Adrenal gland (tissue), 12 donors: ENCODE data around the gene CACNA1D. TPM values are rescaled to one million over a fixed set of nuclear protein-coding genes. Genes with fewer than 3 reads are reported as not detected.

ENCODE experiments used
- DNase-seq, 7 donors: peaks; one replicate each; pipeline ENCODE4 v3.0.0-alpha.2; 2019 to 2020
- H3K27ac ChIP-seq, 5 donors: fragments of 200-600 bp; sonication (generic) in 4 of 5; 1 replicate in 3 of 5; 2 replicates in 2 of 5; pipeline versions ENCODE4 v1.5.1 to v1.8.0; 2016 to 2020; ENCODE audit warnings: mild to moderate bottlenecking in 1 of 5
- H3K27me3 ChIP-seq: fragments of 200-600 bp; 2 replicates; pipeline ENCODE4 v1.8.0; 2021
- H3K36me3 ChIP-seq, 2 donors: fragments of 200-600 bp; replicated peaks in 1 of 2; 1 replicate in 1 of 2; 2 replicates in 1 of 2; pipeline versions ENCODE4 v1.5.1 to v1.8.0; 2018 to 2022
- H3K4me1 ChIP-seq, 2 donors: fragments of 200-600 bp; replicated peaks in 1 of 2; 1 replicate in 1 of 2; 2 replicates in 1 of 2; pipeline versions ENCODE4 v1.5.1 to v1.8.0; 2018 to 2021
- H3K4me3 ChIP-seq, 4 donors: fragments of 200-600 bp; sonication (generic) in 3 of 4; one replicate each; pipeline ENCODE4 v1.5.1; 2016 to 2018
- H3K9me3 ChIP-seq, 3 donors: fragments of 200-600 bp; sonication (generic) in 1 of 3; replicated peaks in 1 of 3; 1 replicate in 2 of 3; 2 replicates in 1 of 3; pipeline versions ENCODE4 v1.5.1 to v1.8.0; 2016 to 2021
- POLR2A ChIP-seq, 2 donors: fragments of 450-650 bp; IDR thresholded peaks; one replicate each; pipeline ENCODE4 v1.6.1; 2017; ENCODE audit warnings: antibody characterized with exemption in 2 of 2, mild to moderate bottlenecking in 2 of 2, moderate library complexity in 1 of 2
- WGBS, 4 donors: extraction: QIAGEN DNeasy Blood & Tissue Kit in 2 of 4; methylation state at CpG; one replicate each; pipeline versions ENCODE4 v1.1.5 to v1.1.7; 2013 to 2017; 5-methylcytosine and 5-hydroxymethylcytosine counted together
- intact Hi-C, 2 donors: fragments of 100-400 bp; cut with DNase I; formaldehyde crosslinking; loops; one replicate each; pipeline versions ENCODE4 v1.14.1 to v1.15.0; 2022 to 2023
- polyA plus RNA-seq, 3 donors: library from polyadenylated mRNA; stranded (reverse); fragments of 200-250 nt in 2 of 3; fragments of 350-450 nt in 1 of 3; fragmentation: Illumina TruSeq in 1 of 3; extraction: RNeasy Lipid Tissue Mini Kit (QIAGEN cat#74804) in 1 of 3; gene quantifications; one replicate each; pipeline ENCODE4 v1.2.3, GENCODE V29; 2013 to 2014
- total RNA-seq, 9 donors: library from RNA; depleted of rRNA in 4 of 9; stranded (reverse); fragments of >200 nt in 4 of 9; fragments of 120-200 nt in 1 of 9; fragmentation: NEBNext Ultra II Directional in 1 of 9; extraction: Animal tissue kit (Norgen Biotek cat#: 25700) in 1 of 9; gene quantifications; one replicate each; pipeline versions ENCODE4 v1.1.0 to v1.2.4, GENCODE V29; 2013 to 2023
- TF ChIP-seq, protein P1 (sequence below), 6 experiments: fragments of 450-650 bp in 4 of 6; fragments of 200-600 bp in 2 of 6; sonication (generic) in 1 of 6; IDR thresholded peaks; 1 replicate in 5 of 6; 2 replicates in 1 of 6; pipeline versions ENCODE4 v1.5.1 to v1.8.0; 2016 to 2021; ENCODE audit warnings: antibody characterized with exemption in 6 of 6, mild to moderate bottlenecking in 2 of 6, moderate library complexity in 1 of 6
- donor health status: healthy with polysubstance abuse.
- donor health status: Bipolar disorder and iron deficiency.
- donor health status: DM: yes; HTN: yes; CAD: no.
- donor health status: DM: no; HTN: no; CAD: no.
- donor health status: DM: no; HTN: no; CAD: no.
- donor health status: DM: yes; HTN: yes; CAD: no.

Gene CACNA1D
- total and polyA plus RNA-seq, 12 donors, result 25.8 to 111 (median 63.0) TPM

DNA sequence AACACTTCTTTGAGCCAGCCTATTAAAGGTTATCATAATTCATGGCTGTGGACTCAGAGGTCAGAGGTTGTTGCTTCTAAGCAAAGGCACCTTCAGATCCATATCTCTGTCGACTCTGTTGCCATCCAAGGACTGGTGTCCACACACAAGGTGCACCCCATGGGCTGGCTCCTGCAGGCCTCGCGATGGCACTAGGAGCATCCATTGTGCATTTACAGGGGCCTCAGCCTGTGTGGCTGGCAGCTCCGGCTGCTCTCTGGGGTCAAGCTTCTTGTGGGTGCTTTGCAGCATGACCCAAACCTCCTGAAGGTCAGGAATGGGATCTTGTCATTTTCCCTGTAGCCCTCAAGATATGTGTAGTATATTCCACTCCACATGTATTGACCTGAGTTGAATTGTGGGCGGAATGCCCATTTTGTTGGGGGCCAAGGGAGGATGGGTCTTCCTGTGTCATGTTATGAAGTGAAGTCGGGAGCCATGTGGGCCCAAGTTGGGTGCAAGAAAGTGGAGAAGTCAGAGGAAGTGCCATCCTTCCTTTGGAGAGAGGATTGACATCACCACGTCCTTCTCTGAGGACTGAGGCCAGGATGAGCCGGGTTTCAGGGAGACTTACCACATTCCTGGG, 308.0 kb downstream of the CACNA1D start:
- 84 to 91% (median 88%) methylated on average over 4 to 8 of the region's 8 CpGs for WGBS, 4 donors
- H3K9me3 ChIP-seq, result no peaks in the 10 kb centered on the region
- H3K27me3 ChIP-seq, result no peaks in the 10 kb centered on the region
- no peak for TF ChIP-seq POLR2A (IDR thresholded peaks at IDR 0.05)
- TF ChIP-seq, protein P1, sequence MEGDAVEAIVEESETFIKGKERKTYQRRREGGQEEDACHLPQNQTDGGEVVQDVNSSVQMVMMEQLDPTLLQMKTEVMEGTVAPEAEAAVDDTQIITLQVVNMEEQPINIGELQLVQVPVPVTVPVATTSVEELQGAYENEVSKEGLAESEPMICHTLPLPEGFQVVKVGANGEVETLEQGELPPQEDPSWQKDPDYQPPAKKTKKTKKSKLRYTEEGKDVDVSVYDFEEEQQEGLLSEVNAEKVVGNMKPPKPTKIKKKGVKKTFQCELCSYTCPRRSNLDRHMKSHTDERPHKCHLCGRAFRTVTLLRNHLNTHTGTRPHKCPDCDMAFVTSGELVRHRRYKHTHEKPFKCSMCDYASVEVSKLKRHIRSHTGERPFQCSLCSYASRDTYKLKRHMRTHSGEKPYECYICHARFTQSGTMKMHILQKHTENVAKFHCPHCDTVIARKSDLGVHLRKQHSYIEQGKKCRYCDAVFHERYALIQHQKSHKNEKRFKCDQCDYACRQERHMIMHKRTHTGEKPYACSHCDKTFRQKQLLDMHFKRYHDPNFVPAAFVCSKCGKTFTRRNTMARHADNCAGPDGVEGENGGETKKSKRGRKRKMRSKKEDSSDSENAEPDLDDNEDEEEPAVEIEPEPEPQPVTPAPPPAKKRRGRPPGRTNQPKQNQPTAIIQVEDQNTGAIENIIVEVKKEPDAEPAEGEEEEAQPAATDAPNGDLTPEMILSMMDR (IDR thresholded peaks at IDR 0.05), result no peak
- no peak overlapping the region for H3K4me3 ChIP-seq
- H3K36me3 ChIP-seq, result peaks cover 0 to 9% of the 10 kb centered on the region in 2 donors
- H3K27ac ChIP-seq, result no peak overlapping the region
- H3K4me1 ChIP-seq, result peaks cover 10% of the 10 kb centered on the region in 2 donors
- peak in 1 of 7 donors; percentile 43 for DNase-seq
- intact Hi-C loops, result no loop called here

DNA sequence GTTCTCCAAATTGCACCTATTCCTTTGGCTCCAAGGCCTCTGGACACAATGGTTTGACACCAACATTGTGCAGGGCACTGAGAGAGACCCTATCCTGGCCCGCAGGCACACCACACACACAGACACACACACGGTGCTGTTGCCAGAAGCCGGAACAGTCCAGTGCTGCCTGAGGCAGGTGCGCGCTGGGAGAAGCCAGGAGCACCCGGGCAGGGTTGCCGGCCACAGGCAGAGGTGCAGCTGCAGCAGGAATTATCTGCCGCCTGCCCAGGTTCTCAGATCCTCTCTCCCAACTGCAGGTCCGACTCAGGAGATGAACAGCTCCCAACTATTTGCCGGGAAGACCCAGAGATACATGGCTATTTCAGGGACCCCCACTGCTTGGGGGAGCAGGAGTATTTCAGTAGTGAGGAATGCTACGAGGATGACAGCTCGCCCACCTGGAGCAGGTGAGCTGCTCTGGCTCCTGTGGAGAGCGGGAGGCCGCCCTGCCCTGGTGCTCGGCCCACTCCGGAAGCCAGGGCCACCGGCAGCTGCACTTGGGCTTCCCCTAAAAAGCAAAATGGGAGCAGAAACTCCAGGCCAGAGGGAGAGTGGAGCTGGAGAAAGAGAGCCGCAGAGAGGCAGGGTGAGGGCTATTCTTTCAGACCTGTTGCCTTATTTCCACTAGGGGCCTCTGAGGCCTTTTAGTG, 308.9 kb downstream of the CACNA1D start:
- DNase-seq, result peak in 1 of 7 donors; percentile 51
- Histone ChIP-seq H3K27me3 (no peaks in the 10 kb centered on the region), H3K9me3 (no peaks in the 10 kb centered on the region), H3K27ac (no peak overlapping the region), H3K4me3 (no peak overlapping the region), H3K4me1 (peaks cover 10% of the 10 kb centered on the region in 2 donors), H3K36me3 (peaks cover 0 to 9% of the 10 kb centered on the region in 2 donors)
- 90 to 97% (median 92%) methylated on average over 3 to 18 of the region's 18 CpGs for WGBS, 4 donors
- no peak for TF ChIP-seq POLR2A (IDR thresholded peaks at IDR 0.05)
- TF ChIP-seq, protein P1 (IDR thresholded peaks at IDR 0.05), result no peak
- intact Hi-C loops, result no loop called here

DNA sequence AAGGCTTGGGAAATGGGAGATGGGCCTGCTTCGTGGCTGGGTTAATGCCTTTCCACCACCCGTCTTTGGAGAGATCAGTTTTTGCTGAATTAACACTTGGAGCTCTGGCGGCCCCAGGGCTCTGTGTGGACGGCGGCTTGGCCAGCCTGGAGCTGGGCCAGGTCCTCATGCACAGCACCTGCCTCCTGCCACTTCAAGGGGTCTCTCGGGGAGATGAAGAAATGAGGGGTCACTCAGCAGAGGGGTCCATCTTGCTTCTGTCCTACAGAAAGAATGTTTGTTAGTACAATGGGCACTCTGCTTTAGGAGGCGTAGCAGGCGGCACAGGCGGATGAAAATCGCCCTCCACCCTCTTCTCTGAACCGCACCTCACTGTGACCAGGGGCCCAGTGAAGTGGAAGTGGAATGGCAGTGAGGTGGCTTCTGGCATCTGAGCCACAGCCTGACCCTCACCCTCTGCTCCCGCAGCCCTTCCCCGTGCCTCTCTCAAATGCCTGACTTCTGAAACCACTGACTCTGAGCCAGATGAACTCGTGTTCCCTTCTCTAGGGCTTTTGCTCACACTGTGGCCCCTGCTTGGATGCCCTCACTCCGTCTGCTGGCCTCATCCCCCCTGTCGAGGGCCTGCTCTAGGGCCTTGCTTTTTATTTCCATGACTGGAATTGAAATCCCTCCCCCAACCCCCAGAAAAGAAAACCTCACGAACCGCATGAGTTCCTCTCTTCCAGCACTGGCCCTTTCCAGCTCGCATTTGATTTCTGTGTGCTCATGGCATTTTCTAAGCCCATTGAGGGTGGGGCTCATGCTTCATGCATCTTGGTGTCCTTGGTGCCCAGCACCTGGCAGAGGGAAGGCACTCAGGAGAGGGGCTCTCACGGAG, 309.6 kb downstream of the CACNA1D start:
- WGBS, 4 donors, result 80 to 86% (median 84%) methylated on average over 20 of the region's 20 CpGs
- intact Hi-C loops, result no loop called here
- TF ChIP-seq, protein P1 (IDR thresholded peaks at IDR 0.05), result no peak
- no peak for TF ChIP-seq POLR2A (IDR thresholded peaks at IDR 0.05)
- peak in 2 of 7 donors; percentile 9 to 46 for DNase-seq
- Histone ChIP-seq H3K9me3 (no peaks in the 10 kb centered on the region), H3K27ac (no peak overlapping the region), H3K27me3 (no peaks in the 10 kb centered on the region), H3K4me3 (no peak overlapping the region), H3K4me1 (peaks cover 10% of the 10 kb centered on the region in 2 donors), H3K36me3 (peaks cover 0 to 17% of the 10 kb centered on the region in 2 donors)
